Breast epithelium (tissue), 3 donors: ENCODE measurements around the gene LGR4. TPM values are rescaled to one million over a fixed set of nuclear protein-coding genes. Genes with fewer than 3 reads are reported as not detected.

Experiments
- total RNA-seq, 3 donors: library from RNA; depleted of rRNA; stranded (reverse); fragments of >200 nt; gene quantifications; one replicate each; pipeline ENCODE4 v1.1.0, GENCODE V29; 2016

Gene LGR4
- total RNA-seq, 3 donors from 2014 or later, result 28.5 to 93.7 (median 34.2) TPM

Other genes with a start within 250 kb of the LGR4 start
- 1 to 10 TPM; 2.2 to 9.7 (median 4.9) TPM for gene CCDC34, start 109.6 kb downstream of the LGR4 start, total RNA-seq
- 10 to 100 TPM; 26.6 to 43.8 (median 38.0) TPM for gene LIN7C, start 34.0 kb upstream of the LGR4 start, total RNA-seq
- under 1 TPM in 2 of 3 donors, not detected in 1; 0.44 to 0.66 TPM for gene BDNF, start 227.7 kb upstream of the LGR4 start, total RNA-seq